Fibroblast of the conjunctiva (primary cell): ENCODE data around the gene PACS1.
"Not testable (repeated sequence)": the region's sequence is repeated elsewhere in the genome, so short reads cannot be mapped to it uniquely, and the experiment has no call there.

Experiments used
- DNase-seq: peaks from one replicate; pipeline ENCODE4 v3.0.0-alpha.2; 2010; ENCODE audit warnings: low read depth

The PACS1 gene

DNA sequence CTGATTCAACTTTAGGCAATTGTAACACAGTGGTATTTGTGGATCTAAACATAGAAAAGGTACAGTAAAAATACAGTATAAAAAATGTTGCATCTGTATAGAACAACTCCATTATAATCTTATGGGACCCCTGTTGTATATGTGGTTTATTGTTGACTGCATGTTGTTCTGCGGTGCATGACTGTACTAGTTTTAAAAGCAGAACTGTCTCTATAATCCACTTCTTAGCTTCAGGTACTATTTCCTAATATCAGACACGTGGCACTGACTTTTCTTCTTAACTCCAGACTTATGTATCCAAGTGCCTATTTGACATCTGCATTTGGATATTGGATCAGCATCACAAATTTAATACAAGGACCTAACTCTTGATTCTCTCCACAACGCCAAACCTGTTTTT, 41.1 kb downstream of the PACS1 start:
- DNase-seq: no peak

DNA sequence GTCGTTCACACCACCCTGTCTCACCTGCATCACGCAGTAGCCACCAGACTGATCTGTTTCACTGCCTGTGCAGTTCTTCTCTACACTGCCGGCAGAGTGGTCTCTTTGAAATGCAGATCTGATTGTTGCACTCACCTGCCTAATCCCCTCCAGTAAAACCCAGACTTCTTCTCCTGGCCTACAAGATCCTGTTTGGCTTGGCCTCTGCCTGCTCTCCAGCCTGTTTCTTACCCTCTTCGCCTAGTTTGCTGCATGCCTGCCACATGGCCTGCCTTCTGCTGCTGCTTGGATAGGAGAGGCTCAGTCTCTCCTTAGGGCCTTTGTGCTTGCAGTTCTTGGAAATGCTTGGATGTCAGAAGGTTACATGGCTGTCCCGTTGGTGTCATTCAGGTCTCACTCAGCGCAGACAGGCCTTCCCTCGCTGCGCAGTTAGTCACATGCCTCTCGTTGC, 42.0 kb downstream of the PACS1 start:
- DNase-seq: no peak

DNA sequence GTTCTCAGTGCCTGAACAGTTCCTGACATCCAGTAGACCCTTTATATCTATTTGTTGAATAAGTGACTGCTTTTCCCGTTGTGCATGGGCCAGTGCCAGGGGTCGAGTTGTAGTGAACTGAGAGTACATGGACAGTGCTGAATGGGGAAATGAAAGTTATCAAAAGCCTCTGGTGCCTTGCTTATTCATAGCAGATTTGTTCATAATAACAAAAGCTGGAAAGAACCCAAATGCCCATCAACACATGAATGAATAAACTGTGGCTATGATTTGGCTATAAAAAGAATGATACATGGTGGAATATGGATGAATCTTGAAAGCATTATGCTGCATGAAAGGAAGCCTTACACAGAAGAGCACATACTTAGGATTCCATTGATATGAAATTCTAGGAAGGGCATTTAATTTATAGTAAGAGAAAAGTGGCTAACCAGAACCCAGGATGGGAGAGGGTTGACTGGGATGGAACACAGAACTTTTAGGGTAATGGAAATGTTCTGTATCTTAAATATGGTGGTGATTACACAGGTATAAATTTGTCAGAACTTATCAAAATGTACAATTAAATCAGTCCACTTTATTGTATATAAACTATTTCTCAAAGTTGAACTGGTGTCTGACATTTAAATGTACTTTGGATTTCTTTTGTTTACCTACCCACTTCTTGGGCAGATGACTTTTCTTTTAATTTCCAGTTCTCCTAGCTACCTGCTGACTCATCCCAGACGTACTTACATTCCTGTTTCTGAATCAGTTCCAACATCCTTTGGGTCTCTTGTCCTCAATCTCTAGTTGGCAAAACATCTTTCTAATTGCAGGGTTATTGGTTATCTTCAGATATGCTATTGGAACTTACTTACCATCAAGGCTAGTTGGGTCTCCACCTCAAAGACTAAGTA, 42.8 kb downstream of the PACS1 start:
- no peak for DNase-seq

DNA sequence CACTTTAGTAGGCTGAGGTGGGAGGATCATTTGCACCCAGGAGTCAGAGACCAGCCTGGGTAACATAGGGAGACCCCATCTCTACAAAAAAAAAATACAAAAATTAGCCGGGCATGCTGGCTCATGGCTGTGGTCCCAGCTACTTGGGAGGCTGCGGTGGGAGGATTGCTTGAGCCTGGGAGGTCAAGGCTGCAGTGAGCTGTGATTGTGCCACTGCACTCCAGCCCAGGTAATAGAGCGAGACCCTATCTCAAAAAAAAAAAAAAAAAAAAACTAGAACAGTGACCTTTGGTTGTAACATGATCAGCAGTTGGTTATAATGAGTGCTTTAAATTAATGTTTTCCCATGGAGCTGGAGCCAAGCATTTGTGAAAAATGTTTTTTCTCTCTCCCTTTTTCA, 44.9 kb downstream of the PACS1 start:
- not testable (repeated sequence) for DNase-seq

DNA sequence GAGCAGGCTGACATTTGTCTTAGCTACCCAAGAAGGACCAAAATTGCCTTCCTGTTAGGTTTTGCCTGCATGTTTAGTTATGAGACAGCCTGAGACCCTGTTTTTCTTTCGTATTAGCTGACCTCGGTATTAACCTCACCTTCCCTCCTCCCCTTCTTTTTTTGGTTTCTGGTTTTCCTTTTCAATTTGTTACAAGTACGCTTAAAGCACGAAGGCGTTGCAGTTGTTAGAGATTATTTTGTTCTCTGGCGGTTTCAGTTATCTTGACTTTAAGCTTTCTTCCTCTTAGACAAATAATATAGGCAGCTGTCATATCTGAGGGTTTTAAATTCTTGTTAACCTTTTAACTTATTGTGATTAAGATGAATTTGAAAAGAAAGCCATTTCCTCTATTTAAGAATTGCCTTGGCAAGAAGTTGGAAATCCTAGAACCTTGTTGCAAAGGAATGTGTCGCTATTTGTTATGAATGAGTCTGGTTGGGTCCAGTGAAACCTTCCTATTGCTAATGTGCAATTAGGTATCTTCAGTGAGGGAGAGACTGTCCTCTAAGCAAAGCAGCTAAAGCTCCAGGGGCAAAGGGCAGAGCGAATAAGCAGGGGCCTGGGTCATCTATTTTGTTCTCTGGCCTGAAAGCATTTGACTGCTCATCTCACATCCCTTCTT, 45.7 kb downstream of the PACS1 start:
- no peak for DNase-seq

DNA sequence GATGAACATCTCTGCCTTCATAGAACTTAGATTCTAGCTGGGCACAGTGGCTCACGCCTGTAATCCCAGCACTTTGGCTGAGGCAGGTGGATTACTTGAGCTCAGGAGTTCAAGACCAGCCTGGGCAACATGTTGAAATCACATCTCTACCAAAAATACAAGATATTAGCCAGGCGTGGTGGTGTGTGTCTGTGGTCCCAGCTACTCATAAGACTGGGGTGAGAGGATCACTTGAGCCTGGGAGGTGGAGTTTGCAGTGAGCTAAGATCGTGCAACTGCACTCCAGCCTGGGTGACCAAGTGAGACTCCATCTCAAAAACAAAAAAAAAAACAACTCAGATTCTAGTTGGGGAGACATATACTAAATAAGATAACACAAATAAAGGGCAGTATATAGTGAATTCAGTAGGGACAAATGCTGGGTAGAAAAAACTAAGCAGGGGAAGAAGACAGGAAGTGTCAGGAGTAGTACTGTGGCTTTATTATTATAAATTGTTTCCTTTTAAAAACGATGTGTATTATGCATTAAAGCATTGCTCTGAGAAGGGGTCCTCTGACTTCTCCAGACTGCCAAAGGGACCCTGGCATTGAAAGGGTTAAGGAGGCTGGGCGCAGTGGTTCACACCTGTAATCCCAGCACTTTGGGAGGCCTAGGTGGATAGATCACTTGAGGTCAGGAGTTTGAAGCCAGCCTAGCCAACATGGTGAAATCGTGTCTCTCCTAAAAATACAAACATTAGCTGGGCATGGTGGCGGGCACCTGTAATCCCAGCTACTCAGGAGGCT, 46.7 kb downstream of the PACS1 start:
- no peak for DNase-seq

DNA sequence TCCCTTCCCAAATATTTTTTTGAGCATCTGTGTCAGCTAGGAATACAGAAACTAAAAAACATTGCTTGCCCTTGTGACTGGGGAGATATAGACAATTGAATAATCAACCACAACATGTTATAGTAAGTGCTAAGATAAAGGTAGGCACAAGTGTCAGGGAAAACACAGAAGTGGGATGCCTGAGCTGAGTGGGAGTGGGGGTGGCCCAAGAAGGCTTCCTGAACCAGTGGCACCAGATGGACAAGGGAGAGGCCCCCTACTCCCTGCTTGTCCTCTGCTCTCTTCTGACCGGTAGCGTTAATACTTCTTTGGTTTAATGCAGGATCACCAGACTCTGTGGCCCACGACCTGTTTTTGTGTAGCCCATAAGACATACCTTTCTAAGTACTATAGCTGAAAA, 48.8 kb downstream of the PACS1 start:
- no peak for DNase-seq

DNA sequence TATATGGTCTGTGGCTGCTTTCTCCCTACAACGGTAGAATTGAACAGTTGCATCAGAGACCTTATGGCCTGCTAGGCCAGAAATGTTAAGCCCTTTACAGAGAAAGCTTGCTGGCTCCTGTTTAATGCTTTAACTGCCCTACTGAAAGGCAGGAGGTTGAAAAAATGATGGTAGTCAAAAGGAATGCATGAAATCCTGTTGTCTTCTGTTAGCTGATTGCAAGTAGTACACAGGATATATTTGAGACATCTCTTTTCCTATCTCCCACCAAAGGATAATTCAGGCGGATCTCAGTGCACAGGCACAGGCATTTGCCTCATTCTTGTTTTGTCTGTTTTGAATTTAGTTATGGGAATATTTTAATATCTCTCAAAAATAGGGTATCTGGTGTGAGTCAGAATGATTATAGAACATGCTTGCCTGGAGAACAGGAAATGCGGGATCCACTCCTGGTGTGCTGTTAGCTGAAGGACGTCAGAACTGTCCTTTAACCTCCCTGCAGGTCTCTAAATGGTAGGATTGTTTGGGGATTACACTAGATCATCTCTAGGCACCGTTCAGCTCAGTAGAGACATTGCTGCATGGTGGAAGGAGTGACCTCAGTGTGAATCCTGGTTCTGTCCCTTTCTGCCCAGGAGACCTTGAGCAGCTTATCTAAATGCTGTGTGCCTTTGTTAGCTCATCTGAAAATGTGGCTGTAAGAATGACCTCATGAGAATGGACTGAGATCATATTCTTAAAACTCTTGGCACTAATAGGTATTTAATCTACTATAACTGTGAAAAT, 49.5 kb downstream of the PACS1 start:
- no peak for DNase-seq

DNA sequence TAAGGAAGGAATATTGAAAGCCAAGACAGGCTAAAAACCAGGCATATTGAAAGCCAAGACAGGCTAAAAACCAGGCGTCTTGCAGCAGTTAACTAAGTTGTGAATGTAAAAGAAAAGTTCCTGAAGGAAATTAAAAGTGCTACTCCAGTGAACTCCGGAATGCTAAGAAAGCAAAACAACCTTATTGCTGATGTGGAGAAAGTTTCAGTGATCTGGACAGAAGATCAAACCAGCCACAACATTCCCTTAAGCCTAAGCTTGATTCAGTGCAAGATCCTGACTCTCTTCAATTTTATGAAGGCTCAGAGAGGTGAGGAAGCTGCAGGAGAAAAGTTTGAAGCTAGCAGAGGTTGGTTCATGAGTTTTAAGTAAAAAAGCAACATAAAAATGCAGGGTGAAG, 51.4 kb downstream of the PACS1 start:
- no peak for DNase-seq

DNA sequence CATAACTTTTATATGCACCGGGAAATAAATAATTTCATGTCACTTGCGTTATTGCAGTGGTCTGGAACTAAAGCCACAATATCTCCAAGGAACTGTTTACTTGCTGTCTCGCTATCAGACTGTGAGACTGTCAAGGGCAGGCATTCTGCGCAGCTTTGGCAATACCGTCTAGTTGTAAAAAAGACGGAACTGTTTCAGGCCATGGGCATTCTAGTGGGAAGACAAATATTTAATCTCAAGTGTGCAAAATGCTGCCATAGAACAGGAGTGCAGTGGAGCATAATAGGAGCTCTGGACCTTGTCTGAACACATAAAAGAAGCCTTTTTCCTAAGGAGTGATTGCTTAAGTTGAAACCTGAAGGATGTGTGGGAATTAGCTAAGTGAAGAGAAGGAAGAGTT, 53.8 kb downstream of the PACS1 start:
- DNase-seq: no peak

DNA sequence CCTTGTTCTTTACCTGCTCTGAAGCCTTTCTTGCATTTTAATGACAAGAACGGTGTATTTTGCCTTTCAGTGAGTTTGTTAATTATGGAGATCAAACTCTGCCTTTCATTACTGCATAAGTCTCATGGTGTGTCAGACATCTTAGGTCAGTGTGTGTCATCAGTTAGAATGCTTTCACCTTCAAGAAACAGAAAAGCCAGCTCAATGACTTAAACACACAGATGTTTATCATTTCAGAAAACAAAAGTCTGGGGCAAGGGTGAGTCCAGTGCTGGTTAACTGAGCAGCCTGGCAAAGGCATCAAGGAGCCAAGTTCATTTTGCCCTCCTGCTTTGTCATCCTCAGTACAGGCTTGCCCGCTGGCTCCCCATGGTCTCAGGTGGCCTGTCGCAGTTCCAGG, 54.5 kb downstream of the PACS1 start:
- no peak for DNase-seq

DNA sequence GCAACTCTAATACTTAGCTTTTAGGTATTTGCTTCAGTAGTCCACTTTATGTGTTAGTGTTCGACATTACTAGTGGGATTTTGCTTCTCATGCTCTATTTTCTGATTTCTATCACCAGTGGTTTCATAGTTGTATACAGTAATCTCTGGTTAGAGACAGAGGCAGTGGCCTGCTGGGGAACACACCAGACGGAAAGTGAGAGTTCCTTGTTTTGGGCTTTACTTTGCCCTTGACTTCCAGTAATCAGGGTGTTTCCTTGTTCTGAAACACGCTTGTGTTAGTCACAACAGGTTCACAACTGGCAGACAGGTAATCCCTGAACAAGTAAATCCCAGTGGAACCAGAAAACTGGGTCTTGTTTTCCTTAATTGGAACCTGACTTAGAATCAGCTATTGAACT, 56.0 kb downstream of the PACS1 start:
- no peak for DNase-seq

DNA sequence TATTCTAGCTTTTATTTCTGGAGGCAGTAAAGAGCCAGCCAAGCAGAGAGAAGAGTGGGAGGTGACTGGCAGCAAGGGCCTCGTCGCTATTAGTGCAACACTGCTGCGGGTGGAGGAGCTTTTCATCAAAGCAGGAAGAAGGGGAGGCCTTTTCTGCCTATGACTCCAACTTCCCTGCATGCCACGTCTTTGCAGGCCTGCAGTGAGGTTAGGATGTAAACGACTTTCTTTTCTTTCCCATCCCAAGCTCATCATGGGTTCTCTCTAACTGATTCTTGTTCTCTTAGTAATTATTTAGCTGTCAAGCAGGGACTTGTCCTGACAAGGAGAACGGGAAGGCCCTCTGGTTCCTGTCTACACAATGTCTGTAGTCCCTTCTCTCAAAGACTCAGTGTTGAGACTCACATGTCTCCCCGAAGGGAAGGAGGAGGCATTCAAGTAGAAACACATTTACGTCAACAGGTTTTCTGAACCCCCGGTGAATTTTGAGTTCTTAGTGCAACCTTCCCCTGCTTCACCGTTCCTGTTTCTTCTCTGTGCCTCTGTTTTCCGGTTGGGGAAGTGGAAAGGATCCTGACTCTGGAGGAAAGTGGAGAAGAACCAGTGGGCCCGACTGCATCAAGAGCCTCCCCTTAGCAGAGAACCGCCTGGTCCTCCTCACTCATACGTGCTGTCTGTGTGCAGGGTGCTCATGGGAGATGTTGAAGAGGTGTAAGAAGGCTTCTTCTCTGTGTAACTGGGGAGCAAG, 56.9 kb downstream of the PACS1 start:
- no peak for DNase-seq

DNA sequence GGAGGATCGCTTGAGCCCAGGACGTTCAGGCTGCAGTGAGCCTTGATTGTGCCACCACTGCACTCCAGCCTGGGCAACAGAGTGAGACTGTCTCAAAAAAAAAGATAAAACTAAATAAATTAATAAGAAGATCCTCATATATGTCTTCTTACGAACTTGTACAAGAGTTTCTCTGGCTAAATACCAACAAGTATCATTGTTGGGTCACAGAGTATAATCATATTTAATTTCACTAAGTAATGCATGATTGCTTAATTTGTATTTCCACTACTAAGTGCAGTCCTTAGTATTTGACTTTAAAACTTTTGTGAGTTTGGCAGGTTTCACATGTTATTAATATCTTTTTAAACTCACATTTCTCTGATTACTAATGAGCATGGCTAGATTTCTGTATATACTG, 60.9 kb downstream of the PACS1 start:
- no peak for DNase-seq

DNA sequence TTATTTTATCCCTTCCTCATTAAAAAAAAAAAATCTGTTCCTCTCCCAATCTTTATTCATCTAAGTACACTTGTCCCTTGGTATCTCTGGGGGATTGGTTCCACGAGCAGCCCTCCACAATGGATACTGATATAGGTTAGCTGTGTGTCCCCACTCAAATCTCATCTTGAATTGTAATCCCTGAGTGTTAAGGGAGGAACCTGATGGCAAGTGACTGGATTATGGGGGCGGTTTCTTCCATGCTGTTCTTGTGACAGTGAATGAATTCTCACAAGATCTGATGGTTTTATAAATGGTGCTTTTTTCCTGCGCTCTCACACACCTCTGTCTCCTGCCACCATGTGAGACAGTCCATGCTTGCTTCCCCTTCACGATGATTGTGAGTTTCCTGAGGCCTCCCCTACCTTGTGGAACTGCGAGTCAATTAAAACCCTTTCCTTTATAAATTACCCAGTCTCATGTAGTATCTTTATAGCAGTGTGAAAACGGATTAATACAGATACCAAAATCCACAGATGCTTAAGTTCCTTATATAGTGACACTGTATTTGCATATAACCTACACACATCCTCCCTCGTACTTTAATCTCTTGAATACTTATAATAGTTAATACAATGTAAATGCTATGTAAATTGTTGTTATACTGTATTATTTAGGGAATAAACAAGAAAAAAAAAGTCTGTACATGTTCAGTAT, 62.0 kb downstream of the PACS1 start:
- no peak for DNase-seq

DNA sequence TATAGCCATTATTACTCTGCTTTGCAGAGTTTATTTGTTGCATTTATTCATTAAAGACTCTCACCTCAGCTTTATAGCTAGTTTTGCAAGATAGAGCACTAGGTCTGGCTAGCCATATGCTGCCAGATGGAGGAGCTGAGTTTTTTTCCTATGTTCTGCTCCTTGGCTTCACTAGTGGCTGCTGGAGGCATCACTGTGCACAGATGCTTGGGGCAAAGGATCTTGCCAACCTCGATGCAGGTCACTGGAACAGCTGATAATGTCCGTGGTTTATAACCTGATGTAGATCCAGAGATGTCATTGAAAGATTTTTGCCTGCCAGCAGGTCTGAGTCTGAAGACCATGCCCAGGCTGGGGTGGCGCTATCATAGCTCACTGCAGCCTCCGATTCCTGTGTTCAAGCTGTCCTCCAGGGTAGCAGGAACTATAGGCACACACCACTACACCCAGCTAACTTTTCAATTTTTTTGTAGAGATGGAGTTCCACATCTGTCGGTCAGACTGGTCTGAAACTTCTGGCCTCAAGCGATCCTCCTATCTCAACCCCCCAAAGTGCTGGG, 63.2 kb downstream of the PACS1 start:
- DNase-seq: no peak

DNA sequence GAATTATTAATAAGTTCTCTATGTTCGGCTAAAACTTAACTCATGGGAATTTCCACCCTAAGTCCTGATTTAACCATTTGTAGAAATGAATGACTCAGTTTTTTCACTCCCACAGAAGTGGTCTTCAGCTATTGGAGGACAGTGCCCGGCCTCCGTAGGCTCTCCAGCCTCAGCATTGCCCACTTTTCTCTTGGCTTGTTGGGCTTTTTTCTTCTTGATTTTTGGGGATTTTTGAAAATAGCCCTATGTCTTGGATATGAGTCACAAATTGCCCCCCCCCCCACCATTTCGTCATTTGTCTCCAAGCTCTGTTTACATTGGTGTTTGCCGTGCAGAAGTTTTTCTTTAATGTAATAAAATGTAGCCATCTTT, 66.7 kb downstream of the PACS1 start:
- DNase-seq: no peak

DNA sequence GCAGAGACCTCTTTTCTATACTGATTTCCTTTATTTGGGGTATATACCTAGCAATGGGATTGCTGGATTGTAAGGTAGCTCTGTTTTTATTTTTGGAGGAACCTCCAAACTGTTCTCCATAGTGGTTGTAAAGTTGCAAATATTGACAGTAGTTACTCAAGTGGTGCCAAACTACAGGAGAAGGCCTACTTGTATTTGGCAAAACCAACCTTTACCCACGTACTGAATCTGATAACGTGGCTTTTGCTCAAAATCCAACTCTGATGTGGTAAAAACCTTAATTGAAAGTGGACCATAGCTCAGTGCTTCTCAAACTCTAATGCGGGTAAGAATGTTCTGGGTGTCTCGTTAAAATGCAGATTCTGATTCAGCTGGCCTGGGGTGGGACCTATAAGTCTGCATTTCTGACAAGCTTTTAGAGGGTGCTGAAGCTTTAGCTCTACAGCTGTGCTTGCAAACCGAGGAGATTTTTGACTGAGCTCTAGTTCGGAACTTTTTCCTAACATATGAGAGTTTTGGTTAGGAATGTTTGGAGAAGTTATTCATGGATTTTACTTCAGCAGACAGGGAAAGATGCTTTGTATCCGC, 69.8 kb downstream of the PACS1 start:
- no peak for DNase-seq

DNA sequence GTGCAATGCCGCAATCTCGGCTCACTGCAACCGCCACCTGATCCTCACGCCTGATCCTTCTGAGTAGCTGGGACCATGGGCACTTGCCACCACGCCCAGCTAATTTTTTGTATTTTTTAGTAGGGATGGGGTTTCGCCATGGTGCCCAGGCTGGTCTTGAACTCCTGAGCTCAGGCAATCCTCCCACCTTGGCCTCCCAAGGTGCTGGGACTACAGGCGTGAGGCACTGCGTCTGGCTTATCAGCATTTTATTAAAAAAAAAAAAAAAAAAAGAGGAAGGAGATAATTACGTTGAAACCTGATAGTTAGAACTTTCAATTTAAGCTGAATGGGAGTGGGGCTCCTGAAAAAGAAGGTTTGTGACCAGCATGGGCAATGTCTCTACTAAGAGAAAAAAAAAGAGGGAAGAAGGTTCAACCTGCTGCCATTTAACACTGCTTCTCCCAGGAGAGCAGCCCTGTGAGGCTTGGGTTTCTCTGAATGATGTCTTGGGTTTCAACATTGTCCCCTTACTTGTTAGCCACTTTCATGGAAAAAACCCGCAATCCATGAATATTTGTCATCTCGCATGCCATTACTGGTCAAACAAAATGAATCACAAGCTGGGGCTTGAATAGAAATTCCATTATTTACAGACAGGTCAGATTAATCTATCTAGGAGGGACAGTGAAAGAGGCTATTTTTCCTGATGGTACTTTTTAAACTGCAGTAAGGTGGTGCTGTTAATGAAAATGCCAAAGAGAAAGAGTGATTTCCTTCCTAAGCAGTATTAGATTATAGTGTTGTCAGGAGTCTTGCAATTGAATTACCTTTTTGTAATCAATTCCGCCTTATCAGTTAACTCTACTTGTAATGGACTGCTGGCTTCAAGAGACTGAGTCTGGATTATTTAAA, 72.5 kb downstream of the PACS1 start:
- no peak for DNase-seq
